OCI-LY3 (cell line): Measurements from ENCODE around the gene NSG1.

Experiments
- EZH2phosphoT487 ChIP-seq: fragments of 200-600 bp; shearing (Covaris generic); IDR thresholded peaks from 2 replicates; pipeline ENCODE4 v1.6.1; 2018; ENCODE audit warnings: antibody characterized with exemption, mixed run types, low read depth
- TF ChIP-seq, protein P1 (sequence below): fragments of 200-600, 300-600 bp; sonication (generic); IDR thresholded peaks from 2 replicates; pipeline ENCODE4 v1.5.1; 2014; ENCODE audit warnings: antibody characterized with exemption, low read length, low read depth

DNA sequence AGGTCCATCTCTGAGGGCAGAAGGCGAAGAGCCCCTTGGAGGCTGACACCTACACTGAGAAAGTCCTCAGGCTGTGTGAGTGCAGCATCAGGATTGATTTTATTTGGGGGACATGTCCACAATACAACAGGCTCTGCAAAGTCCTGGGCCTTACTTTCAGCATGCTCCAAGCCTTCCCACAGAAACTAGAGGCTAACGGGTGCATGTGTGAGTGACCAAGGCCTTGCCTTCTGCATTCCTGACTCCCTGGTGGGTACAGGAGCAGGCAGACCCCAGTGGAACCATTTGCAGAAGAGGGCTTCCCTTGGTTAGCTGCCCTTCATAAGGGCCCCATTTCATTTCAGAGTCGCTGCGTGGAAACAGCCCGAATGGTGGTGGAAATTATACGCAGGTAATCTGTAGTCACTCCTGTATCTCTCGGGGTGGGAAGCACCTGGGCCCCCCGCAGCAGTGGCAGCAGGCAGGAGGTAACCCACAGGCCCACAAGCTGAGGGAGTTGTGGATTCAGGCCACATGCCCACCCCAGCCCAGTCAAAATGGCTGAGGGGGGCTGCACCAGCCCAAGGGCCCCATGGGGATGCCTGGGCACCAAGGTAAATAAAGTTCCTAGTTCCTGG is 37.7 kb downstream of the NSG1 start:
- TF ChIP-seq, protein P1, sequence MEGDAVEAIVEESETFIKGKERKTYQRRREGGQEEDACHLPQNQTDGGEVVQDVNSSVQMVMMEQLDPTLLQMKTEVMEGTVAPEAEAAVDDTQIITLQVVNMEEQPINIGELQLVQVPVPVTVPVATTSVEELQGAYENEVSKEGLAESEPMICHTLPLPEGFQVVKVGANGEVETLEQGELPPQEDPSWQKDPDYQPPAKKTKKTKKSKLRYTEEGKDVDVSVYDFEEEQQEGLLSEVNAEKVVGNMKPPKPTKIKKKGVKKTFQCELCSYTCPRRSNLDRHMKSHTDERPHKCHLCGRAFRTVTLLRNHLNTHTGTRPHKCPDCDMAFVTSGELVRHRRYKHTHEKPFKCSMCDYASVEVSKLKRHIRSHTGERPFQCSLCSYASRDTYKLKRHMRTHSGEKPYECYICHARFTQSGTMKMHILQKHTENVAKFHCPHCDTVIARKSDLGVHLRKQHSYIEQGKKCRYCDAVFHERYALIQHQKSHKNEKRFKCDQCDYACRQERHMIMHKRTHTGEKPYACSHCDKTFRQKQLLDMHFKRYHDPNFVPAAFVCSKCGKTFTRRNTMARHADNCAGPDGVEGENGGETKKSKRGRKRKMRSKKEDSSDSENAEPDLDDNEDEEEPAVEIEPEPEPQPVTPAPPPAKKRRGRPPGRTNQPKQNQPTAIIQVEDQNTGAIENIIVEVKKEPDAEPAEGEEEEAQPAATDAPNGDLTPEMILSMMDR: no peak
- no peak for TF ChIP-seq EZH2phosphoT487
